CD4-positive, alpha-beta T cell treated with Interleukin-15 for 4 hours (primary cell): ENCODE data around the gene PDHA2.
"Not testable (repeated sequence)": the region's sequence is repeated elsewhere in the genome, so short reads cannot be mapped to it uniquely, and the experiment has no call there.

ENCODE experiments used
- DNase-seq: peaks from one replicate; pipeline ENCODE4 v3.0.0-alpha.2; 2020; ENCODE audit warnings: low spot score

The PDHA2 gene

GRCh38 chr4:95839891-95840290 lies at the start of gene PDHA2:
TSS of gene PDHA2 (plus strand) at chr4:95840093. CDS start at chr4:95840151, 58 bp downstream.
- no peak for DNase-seq

GRCh38 chr4:95798003-95798402 lies 41.9 kb upstream of the PDHA2 start:
- DNase-seq, result no peak

GRCh38 chr4:95798727-95799126 lies 41.2 kb upstream of the PDHA2 start:
- no peak for DNase-seq

- DNase-seq, result no peak
These were observed 18.0 kb upstream of the PDHA2 start for GRCh38 chr4:95821867-95822266.

- no peak for DNase-seq
These were observed 14.3 kb upstream of the PDHA2 start for GRCh38 chr4:95825546-95825945.

GRCh38 chr4:95830651-95831050 lies 9.2 kb upstream of the PDHA2 start:
- no peak for DNase-seq

GRCh38 chr4:95831166-95831565 lies 8.7 kb upstream of the PDHA2 start:
- no peak for DNase-seq

GRCh38 chr4:95833711-95834194 lies 6.1 kb upstream of the PDHA2 start:
- no peak for DNase-seq

GRCh38 chr4:95835672-95836071 lies 4.2 kb upstream of the PDHA2 start:
- DNase-seq, result no peak

GRCh38 chr4:95838192-95838591 lies 1.7 kb upstream of the PDHA2 start:
- DNase-seq, result no peak

- no peak for DNase-seq
These were observed 8.1 kb downstream of the PDHA2 start for GRCh38 chr4:95847908-95848460.

- no peak for DNase-seq
These were observed 10.3 kb downstream of the PDHA2 start for GRCh38 chr4:95850161-95850560.

GRCh38 chr4:95857761-95858160 lies 17.9 kb downstream of the PDHA2 start:
- no peak for DNase-seq

GRCh38 chr4:95867919-95868318 lies 28.0 kb downstream of the PDHA2 start:
- no peak for DNase-seq

- not testable (repeated sequence) for DNase-seq
These were observed 29.5 kb downstream of the PDHA2 start for GRCh38 chr4:95869414-95869813.

- no peak for DNase-seq
These were observed 30.1 kb downstream of the PDHA2 start for GRCh38 chr4:95869961-95870500.

GRCh38 chr4:95877636-95878035 lies 37.7 kb downstream of the PDHA2 start:
- DNase-seq, result no peak

GRCh38 chr4:95887551-95887950 lies 47.7 kb downstream of the PDHA2 start:
- no peak for DNase-seq

GRCh38 chr4:95889662-95890061 lies 49.8 kb downstream of the PDHA2 start:
- no peak for DNase-seq
